Caco-2 (cell line): Measurements from ENCODE around the gene ATG4D. TPM values are rescaled to one million over a fixed set of nuclear protein-coding genes. Genes with fewer than 3 reads are reported as not detected.
"Not testable (repeated sequence)": the region's sequence is repeated elsewhere in the genome, so short reads cannot be mapped to it uniquely, and the experiment has no call there.

ENCODE experiments used
- BruUV-seq: library from RNA; stranded (reverse); fragments of 400-500 nt; replicated peaks from 2 replicates; lab custom pipeline; 2021; lab: Mats Ljungman, UMichigan
- CTCF ChIA-PET: fragments of 300-600 bp; sonication (Branson Sonifier 250); formaldehyde crosslinking; loops from one replicate; lab custom pipeline; 2022; ENCODE audit warnings: antibody characterized with exemption; lab: Charles Lee
- POLR2A ChIA-PET: fragments of 300-600 bp; sonication (Branson Sonifier 250); formaldehyde crosslinking; loops from one replicate; lab custom pipeline; 2022; ENCODE audit warnings: antibody characterized with exemption; lab: Charles Lee
- DNase-seq, 2 experiments: peaks; one replicate each; pipeline versions ENCODE4 v3.0.0 to v3.0.0-alpha.2; 2020 to 2022
- H3K27me3 ChIP-seq: replicated peaks from 2 replicates; pipeline ENCODE4 v1.6.0; 2011; ENCODE audit warnings: low read length; ENCODE audit not compliant: control insufficient read depth, insufficient read depth
- H3K36me3 ChIP-seq: 2 replicates; pipeline ENCODE4 v1.5.1; 2011; ENCODE audit warnings: low read length; ENCODE audit not compliant: control insufficient read depth, insufficient read depth
- H3K4me1 ChIP-seq: fragments of 250-450 bp; sonication (Bioruptor Pico); 2 replicates; pipeline ENCODE4 v1.5.1; 2020; ENCODE audit warnings: mild to moderate bottlenecking
- H3K4me3 ChIP-seq: 2 replicates; pipeline ENCODE4 v1.5.1; 2011; ENCODE audit warnings: low read depth, mild to moderate bottlenecking, control low read depth, low read length
- H3K9me3 ChIP-seq: fragments of 250-450 bp; sonication (Bioruptor Pico); 2 replicates; pipeline ENCODE4 v1.5.1; 2020; ENCODE audit warnings: mild to moderate bottlenecking, moderate library complexity
- H3K27ac Mint-ChIP-seq: one replicate; pipeline ENCODE4 v1.8.0; 2022; ENCODE audit warnings: mixed read lengths; ENCODE audit not compliant: unreplicated experiment
- H3K27me3 Mint-ChIP-seq: one replicate; pipeline ENCODE4 v1.8.0; 2022; ENCODE audit warnings: mixed read lengths; ENCODE audit not compliant: insufficient read depth, unreplicated experiment
- H3K36me3 Mint-ChIP-seq: one replicate; pipeline ENCODE4 v1.8.0; 2022; ENCODE audit warnings: mild to moderate bottlenecking, mixed read lengths; ENCODE audit not compliant: insufficient read depth, unreplicated experiment
- H3K4me1 Mint-ChIP-seq: one replicate; pipeline ENCODE4 v1.8.0; 2022; ENCODE audit warnings: low read depth, mixed read lengths; ENCODE audit not compliant: unreplicated experiment
- H3K4me3 Mint-ChIP-seq: one replicate; pipeline ENCODE4 v1.8.0; 2022; ENCODE audit warnings: mild to moderate bottlenecking, moderate library complexity, mixed read lengths; ENCODE audit not compliant: unreplicated experiment
- H3K9me3 Mint-ChIP-seq: one replicate; pipeline ENCODE4 v1.8.0; 2022; ENCODE audit warnings: mixed read lengths; ENCODE audit not compliant: unreplicated experiment
- CTCF ChIP-seq, 2 experiments: fragments of 200-600 bp in 1 of 2; IDR thresholded peaks; 1 replicate in 1 of 2; 2 replicates in 1 of 2; pipeline versions ENCODE4 v1.5.1 to v1.8.0; 2011 to 2022; ENCODE audit warnings: antibody characterized with exemption in 1 of 2, control low read depth in 1 of 2, inconsistent platforms in 1 of 2, low read depth in 1 of 2, low read length in 1 of 2, mild to moderate bottlenecking in 1 of 2, moderate library complexity in 1 of 2; ENCODE audit not compliant: insufficient read depth in 1 of 2, severe bottlenecking in 1 of 2, unreplicated experiment in 1 of 2
- intact Hi-C: fragments of 100-400 bp; cut with micrococcal nuclease; formaldehyde crosslinking; loops from one replicate; pipeline ENCODE4 v1.10.0; 2022; ENCODE audit not compliant: unreplicated experiment
- total RNA-seq: library from RNA; stranded (reverse); gene quantifications from 2 replicates; pipeline ENCODE4 v1.2.3, GENCODE V29; 2022

The ATG4D gene
- total RNA-seq, 1 experiment from 2014 or later, result 34.3 TPM

DNA sequence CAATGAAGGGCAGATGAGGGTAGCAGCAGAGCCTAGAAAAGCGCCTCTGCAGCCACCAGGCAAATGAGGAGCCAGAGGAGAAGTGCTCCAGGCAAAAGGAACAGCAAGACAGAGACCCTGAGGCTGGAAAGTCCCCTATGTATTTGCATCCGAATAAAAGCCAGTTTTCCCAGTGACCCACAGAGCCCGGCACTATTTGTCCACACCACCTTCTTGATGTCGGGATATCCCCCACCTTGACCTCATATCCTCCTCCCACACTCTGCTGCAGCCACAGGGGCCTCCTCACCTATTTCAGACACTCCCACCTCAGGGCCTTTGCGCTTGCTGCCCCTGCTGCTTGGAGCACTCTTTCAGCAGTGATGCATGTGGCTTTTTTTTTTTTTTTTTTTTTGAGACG is 6.6 kb downstream of the ATG4D start:
- peaks cover 76% of the 10 kb centered on the region for H3K36me3 Mint-ChIP-seq
- CTCF ChIA-PET, result no interaction called here

GRCh38 chr19:10551006-10551405 is 7.3 kb downstream of the ATG4D start:
- intact Hi-C loops, H3K4me1 Mint-ChIP-seq, H3K36me3 ChIP-seq, DNase-seq, H3K4me3 Mint-ChIP-seq, H3K9me3 Mint-ChIP-seq, H3K27ac Mint-ChIP-seq, H3K27me3 ChIP-seq, BruUV-seq, H3K9me3 ChIP-seq, H3K4me3 ChIP-seq, H3K4me1 ChIP-seq, POLR2A ChIA-PET, H3K27me3 Mint-ChIP-seq: not testable (repeated sequence)
- H3K36me3 Mint-ChIP-seq, result peaks cover 83% of the 10 kb centered on the region
- CTCF ChIA-PET, result interaction anchor here (0.6 kb wide), 1 partner anchor 10 kb away, joined by 4 read pairs; no protein-coding TSS in a partner anchor

More for the DNA sequence above, 6.6 kb downstream of the ATG4D start:
- no peaks in the 10 kb centered on the region for H3K9me3 ChIP-seq
- intact Hi-C loops, result no loop called here
- peaks cover 2% of the 10 kb centered on the region for H3K36me3 ChIP-seq
- TF ChIP-seq CTCF (IDR thresholded peaks at IDR 0.05; ENCODE audit: insufficient read depth in 1 of 2, low read depth in 1 of 2, low read length in 1 of 2, severe bottlenecking in 1 of 2, unreplicated experiment in 1 of 2), result no peak
- Mint-ChIP-seq H3K9me3 (no peaks in the 10 kb centered on the region), H3K4me3 (no peak overlapping the region), H3K27ac (no peak overlapping the region), H3K4me1 (no peaks in the 10 kb centered on the region), H3K27me3 (no peaks in the 10 kb centered on the region)
- H3K4me3 ChIP-seq, result no peak overlapping the region
- no peaks in the 10 kb centered on the region for H3K4me1 ChIP-seq
- H3K27me3 ChIP-seq, result no peaks in the 10 kb centered on the region
- BruUV-seq, result no TSS peak
- no peak for DNase-seq
- POLR2A ChIA-PET, result no interaction called here

- no peak overlapping the region for H3K4me3 Mint-ChIP-seq
- H3K36me3 ChIP-seq, result peaks cover 2% of the 10 kb centered on the region
- no peaks in the 10 kb centered on the region for H3K27me3 ChIP-seq
- no peaks in the 10 kb centered on the region for H3K9me3 Mint-ChIP-seq
- H3K36me3 Mint-ChIP-seq, result peaks cover 84% of the 10 kb centered on the region
- H3K9me3 ChIP-seq, result no peaks in the 10 kb centered on the region
- no peak overlapping the region for H3K27ac Mint-ChIP-seq
- BruUV-seq, result no TSS peak
- CTCF ChIA-PET, result interaction anchor here (0.7 to 1.4 kb wide), 2 partner anchors 10 to 44 kb away, joined by 3 read pairs; no protein-coding TSS in a partner anchor
- no peak overlapping the region for H3K4me3 ChIP-seq
- TF ChIP-seq CTCF (IDR thresholded peaks at IDR 0.05; ENCODE audit: insufficient read depth in 1 of 2, low read depth in 1 of 2, low read length in 1 of 2, severe bottlenecking in 1 of 2, unreplicated experiment in 1 of 2), result no peak
- peak in 1 of 2 experiments; percentile 43 for DNase-seq
- H3K27me3 Mint-ChIP-seq, result no peaks in the 10 kb centered on the region
- intact Hi-C loops, result no loop called here
- H3K4me1 ChIP-seq, result no peaks in the 10 kb centered on the region
- no peaks in the 10 kb centered on the region for H3K4me1 Mint-ChIP-seq
- POLR2A ChIA-PET, result interaction anchor here (0.6 kb wide), 1 partner anchor 27 kb away, joined by 3 read pairs; no protein-coding TSS in a partner anchor
Measured at GRCh38 chr19:10551698-10552301, 8.1 kb downstream of the ATG4D start.
